LNCaP clone FGC (cell line): ENCODE results near the gene C10orf71.

Source experiments
- DNase-seq: peaks from one replicate; pipeline ENCODE4 v3.0.0-alpha.2; 2011; ENCODE audit warnings: low read depth
- H3K4me3 ChIP-seq: 2 replicates; pipeline ENCODE4 v1.5.1; 2011; ENCODE audit warnings: mild to moderate bottlenecking, low read depth, low read length, control low read depth
- CTCF ChIP-seq: IDR thresholded peaks from 2 replicates; pipeline ENCODE4 v1.5.1; 2012; ENCODE audit warnings: mild to moderate bottlenecking; ENCODE audit not compliant: control insufficient read depth, insufficient read depth; ENCODE audit errors: extremely low read depth

C10orf71 gene

GRCh38 chr10:49364747-49365146 lies 65.8 kb downstream of the C10orf71 start:
- TF ChIP-seq CTCF, result no peak
- H3K4me3 ChIP-seq, result no peak overlapping the region
- DNase-seq, result no peak

GRCh38 chr10:49365275-49365674 lies 66.3 kb downstream of the C10orf71 start:
- no peak overlapping the region for H3K4me3 ChIP-seq
- no peak for TF ChIP-seq CTCF
- DNase-seq, result no peak

- TF ChIP-seq CTCF, result no peak
- no peak overlapping the region for H3K4me3 ChIP-seq
- DNase-seq, result no peak
Observed at GRCh38 chr10:49365675-49366415, 66.9 kb downstream of the C10orf71 start.

- no peak for TF ChIP-seq CTCF
- H3K4me3 ChIP-seq, result no peak overlapping the region
- DNase-seq, result no peak
Observed at GRCh38 chr10:49366460-49366859, 67.5 kb downstream of the C10orf71 start.

- TF ChIP-seq CTCF, result no peak
- H3K4me3 ChIP-seq, result no peak overlapping the region
- DNase-seq, result no peak
Observed at GRCh38 chr10:49367600-49367999, 68.6 kb downstream of the C10orf71 start.

- H3K4me3 ChIP-seq, result no peak overlapping the region
- TF ChIP-seq CTCF, result no peak
- DNase-seq, result no peak
Observed at GRCh38 chr10:49368256-49368655, 69.3 kb downstream of the C10orf71 start.
